NCI-H1092 (cell line): ENCODE measurements around the gene NRIP1.

Source experiments
- DNase-seq: peaks from one replicate; lab custom pipeline; 2025; lab: John Stamatoyannopoulos, UW

NRIP1 gene

GRCh38 chr21:15063814-15064575, 805 bp downstream of the NRIP1 start:
- DNase-seq, result no peak

- DNase-seq, result no peak
Measured at GRCh38 chr21:15063081-15063813, 1.6 kb downstream of the NRIP1 start.

- DNase-seq, result no peak
Measured at GRCh38 chr21:15062606-15062965, 2.2 kb downstream of the NRIP1 start.

GRCh38 chr21:15061747-15062605, 2.8 kb downstream of the NRIP1 start:
- DNase-seq, result no peak

- DNase-seq, result no peak
Measured at GRCh38 chr21:15061279-15061678, 3.5 kb downstream of the NRIP1 start.

- DNase-seq, result no peak
Measured at GRCh38 chr21:15060543-15061175, 4.1 kb downstream of the NRIP1 start.

GRCh38 chr21:15059397-15059796, 5.4 kb downstream of the NRIP1 start:
- no peak for DNase-seq

GRCh38 chr21:15058854-15059263, 5.9 kb downstream of the NRIP1 start:
- no peak for DNase-seq

- no peak for DNase-seq
Measured at GRCh38 chr21:15057285-15057684, 7.5 kb downstream of the NRIP1 start.

- DNase-seq, result no peak
Measured at GRCh38 chr21:15054606-15055239, 10.1 kb downstream of the NRIP1 start.

- DNase-seq, result no peak
Measured at GRCh38 chr21:15054089-15054488, 10.7 kb downstream of the NRIP1 start.

- no peak for DNase-seq
Measured at GRCh38 chr21:15053500-15053899, 11.3 kb downstream of the NRIP1 start.

- no peak for DNase-seq
Measured at GRCh38 chr21:15052459-15052763, 12.4 kb downstream of the NRIP1 start.

- no peak for DNase-seq
Measured at GRCh38 chr21:15051644-15052458, 12.9 kb downstream of the NRIP1 start.

- DNase-seq, result no peak
Measured at GRCh38 chr21:15050568-15051377, 14.0 kb downstream of the NRIP1 start.

GRCh38 chr21:15045017-15045416, 19.8 kb downstream of the NRIP1 start:
- DNase-seq, result no peak

GRCh38 chr21:15042531-15042930, 22.3 kb downstream of the NRIP1 start:
- DNase-seq, result no peak

GRCh38 chr21:15039607-15040299, 25.0 kb downstream of the NRIP1 start:
- DNase-seq, result no peak

GRCh38 chr21:15037900-15038293, 26.9 kb downstream of the NRIP1 start:
- DNase-seq, result no peak
